GM23338 (cell line): ENCODE results near the gene MMRN2. TPM values are rescaled to one million over a fixed set of nuclear protein-coding genes. Genes with fewer than 3 reads are reported as not detected.

Source experiments
- ATAC-seq: fragments of 200-7000 bp; cut with Tn5 transposase; 3 replicates; pipeline ENCODE4 v1.9.1; 2020
- DNase-seq: peaks from one replicate; pipeline ENCODE4 v3.0.0-alpha.2; 2015; ENCODE audit warnings: low spot score
- H2AFZ ChIP-seq: fragments of 200-600 bp; sonication (generic); 2 replicates; pipeline ENCODE4 v1.8.0; 2016; ENCODE audit warnings: antibody characterized with exemption, mild to moderate bottlenecking, moderate library complexity
- H3F3A ChIP-seq: fragments of 200-600 bp; sonication (generic); replicated peaks from 2 replicates; pipeline ENCODE4 v1.8.0; 2017; ENCODE audit warnings: antibody characterized with exemption, mixed run types, low read depth
- H3K27ac ChIP-seq: fragments of 200-600 bp; sonication (generic); 2 replicates; pipeline ENCODE4 v1.6.1; 2016; ENCODE audit warnings: low read depth
- H3K27me3 ChIP-seq: fragments of 200-600 bp; sonication (generic); 2 replicates; pipeline ENCODE4 v1.8.0; 2016; ENCODE audit warnings: mild to moderate bottlenecking, mixed run types, moderate library complexity; ENCODE audit not compliant: insufficient read depth
- H3K36me3 ChIP-seq: fragments of 200-600 bp; sonication (generic); 2 replicates; pipeline ENCODE4 v1.8.0; 2016; ENCODE audit warnings: mild to moderate bottlenecking; ENCODE audit not compliant: insufficient read depth
- H3K4me1 ChIP-seq: fragments of 200-600 bp; sonication (generic); 2 replicates; pipeline ENCODE4 v1.8.0; 2016; ENCODE audit warnings: mild to moderate bottlenecking, moderate library complexity; ENCODE audit not compliant: insufficient read depth
- H3K4me2 ChIP-seq: fragments of 200-600 bp; sonication (generic); 2 replicates; pipeline ENCODE4 v1.7.1; 2017; ENCODE audit warnings: mixed run types
- H3K4me3 ChIP-seq: fragments of 200-600 bp; sonication (generic); 2 replicates; pipeline ENCODE4 v1.6.1; 2016; ENCODE audit warnings: mixed run types
- H3K79me2 ChIP-seq: fragments of 200-600 bp; sonication (generic); replicated peaks from 2 replicates; pipeline ENCODE4 v1.8.0; 2017; ENCODE audit warnings: mild to moderate bottlenecking; ENCODE audit not compliant: insufficient read depth
- H3K9me2 ChIP-seq: fragments of 200-600 bp; sonication (generic); 2 replicates; pipeline ENCODE4 v1.8.0; 2017; ENCODE audit not compliant: insufficient read depth
- H4K20me1 ChIP-seq: fragments of 200-600 bp; sonication (generic); replicated peaks from 2 replicates; pipeline ENCODE4 v1.8.0; 2017; ENCODE audit warnings: mild to moderate bottlenecking; ENCODE audit not compliant: insufficient read depth
- H3K27ac Mint-ChIP-seq: 2 replicates; pipeline ENCODE4 v1.8.0; 2020; ENCODE audit warnings: inconsistent platforms, mild to moderate bottlenecking, moderate library complexity, mixed read lengths
- H3K27me3 Mint-ChIP-seq: 3 replicates; pipeline ENCODE4 v1.8.0; 2022; ENCODE audit warnings: low read depth, mild to moderate bottlenecking, moderate library complexity, mixed read lengths, inconsistent platforms; ENCODE audit not compliant: insufficient read depth, poor library complexity
- H3K36me3 Mint-ChIP-seq: 3 replicates; pipeline ENCODE4 v1.8.0; 2021; ENCODE audit warnings: low read depth, mild to moderate bottlenecking, inconsistent platforms, moderate library complexity, mixed read lengths
- H3K4me1 Mint-ChIP-seq: 3 replicates; pipeline ENCODE4 v1.8.0; 2020; ENCODE audit warnings: mild to moderate bottlenecking, inconsistent platforms, mixed read lengths
- H3K4me3 Mint-ChIP-seq: 3 replicates; pipeline ENCODE4 v1.8.0; 2021; ENCODE audit warnings: moderate library complexity, mild to moderate bottlenecking, inconsistent platforms, mixed read lengths
- H3K9me3 Mint-ChIP-seq: 3 replicates; pipeline ENCODE4 v1.8.0; 2020; ENCODE audit warnings: moderate library complexity, mild to moderate bottlenecking, inconsistent platforms, mixed read lengths
- CREB1 ChIP-seq: fragments of 250-450 bp; sonication (Bioruptor Pico); IDR thresholded peaks from 2 replicates; pipeline ENCODE4 v1.5.0; 2020; ENCODE audit warnings: low read depth, mild to moderate bottlenecking, moderate library complexity
- EZH2 ChIP-seq: fragments of 200-600 bp; sonication (generic); IDR thresholded peaks from one replicate; pipeline ENCODE4 v1.8.0; 2017; ENCODE audit warnings: antibody characterized with exemption, mild to moderate bottlenecking, low read depth; ENCODE audit not compliant: unreplicated experiment
- EZH2phosphoT487 ChIP-seq: fragments of 200-600 bp; sonication (generic); IDR thresholded peaks from one replicate; pipeline ENCODE4 v1.8.1; 2018; ENCODE audit warnings: antibody characterized with exemption; ENCODE audit not compliant: unreplicated experiment
- JUNB ChIP-seq: IDR thresholded peaks from one replicate; pipeline ENCODE4 v1.6.1; 2016; ENCODE audit warnings: antibody characterized with exemption; ENCODE audit not compliant: unreplicated experiment
- NANOG ChIP-seq: IDR thresholded peaks from 2 replicates; pipeline ENCODE4 v1.6.1; 2016; ENCODE audit warnings: antibody characterized with exemption, borderline replicate concordance
- POLR2AphosphoS5 ChIP-seq: IDR thresholded peaks from 2 replicates; pipeline ENCODE4 v1.6.1; 2016; ENCODE audit warnings: antibody characterized with exemption, low read depth
- STAT1 ChIP-seq: IDR thresholded peaks from one replicate; pipeline ENCODE4 v1.6.1; 2016; ENCODE audit warnings: antibody characterized with exemption; ENCODE audit not compliant: unreplicated experiment
- ZNF114 ChIP-seq: fragments of 250-450 bp; sonication (Bioruptor Pico); IDR thresholded peaks from 2 replicates; pipeline ENCODE4 v1.5.0; 2020; ENCODE audit warnings: mild to moderate bottlenecking, moderate library complexity
- ZNF331 ChIP-seq: fragments of 250-450 bp; sonication (Bioruptor Pico); IDR thresholded peaks from 2 replicates; pipeline ENCODE4 v1.5.0; 2020; ENCODE audit warnings: low read depth, mild to moderate bottlenecking, moderate library complexity
- polyA plus RNA-seq: library from polyadenylated mRNA; unstranded; fragments of >200 nt; fragmentation: Nextera tagmentation; extraction: Ambion mirVana; gene quantifications from 2 replicates; pipeline ENCODE4 v1.2.1, GENCODE V29; 2016
- total RNA-seq: library from RNA; depleted of rRNA; stranded (reverse); fragments of >200 nt; shearing (Covaris generic); gene quantifications from 2 replicates; pipeline ENCODE4 v1.2.3, GENCODE V29; 2014
- TF ChIP-seq, protein P1 (sequence below): fragments of 250-450 bp; sonication (Bioruptor Pico); IDR thresholded peaks from 2 replicates; pipeline ENCODE4 v1.5.0; 2020; ENCODE audit warnings: mild to moderate bottlenecking, moderate library complexity
- TF ChIP-seq, protein P2 (sequence below), 2 experiments: fragments of 200-600 bp in 1 of 2; sonication (generic) in 1 of 2; conservative IDR thresholded peaks; 2 replicates each; pipeline versions ENCODE4 v1.5.1 to v1.6.1; 2016 to 2017; ENCODE audit warnings: antibody characterized with exemption in 2 of 2, low read depth in 2 of 2, mild to moderate bottlenecking in 2 of 2, moderate library complexity in 1 of 2
- TF ChIP-seq, protein P3 (sequence below): IDR thresholded peaks from one replicate; pipeline ENCODE4 v1.6.1; 2018; ENCODE audit warnings: antibody characterized with exemption; ENCODE audit not compliant: unreplicated experiment
- TF ChIP-seq, protein P4 (sequence below): IDR thresholded peaks from 2 replicates; pipeline ENCODE4 v1.6.1; 2016; ENCODE audit warnings: antibody characterized with exemption

The MMRN2 gene
- total and polyA plus RNA-seq, 2 experiments from 2014 or later: 0.32 to 2.4 TPM

DNA sequence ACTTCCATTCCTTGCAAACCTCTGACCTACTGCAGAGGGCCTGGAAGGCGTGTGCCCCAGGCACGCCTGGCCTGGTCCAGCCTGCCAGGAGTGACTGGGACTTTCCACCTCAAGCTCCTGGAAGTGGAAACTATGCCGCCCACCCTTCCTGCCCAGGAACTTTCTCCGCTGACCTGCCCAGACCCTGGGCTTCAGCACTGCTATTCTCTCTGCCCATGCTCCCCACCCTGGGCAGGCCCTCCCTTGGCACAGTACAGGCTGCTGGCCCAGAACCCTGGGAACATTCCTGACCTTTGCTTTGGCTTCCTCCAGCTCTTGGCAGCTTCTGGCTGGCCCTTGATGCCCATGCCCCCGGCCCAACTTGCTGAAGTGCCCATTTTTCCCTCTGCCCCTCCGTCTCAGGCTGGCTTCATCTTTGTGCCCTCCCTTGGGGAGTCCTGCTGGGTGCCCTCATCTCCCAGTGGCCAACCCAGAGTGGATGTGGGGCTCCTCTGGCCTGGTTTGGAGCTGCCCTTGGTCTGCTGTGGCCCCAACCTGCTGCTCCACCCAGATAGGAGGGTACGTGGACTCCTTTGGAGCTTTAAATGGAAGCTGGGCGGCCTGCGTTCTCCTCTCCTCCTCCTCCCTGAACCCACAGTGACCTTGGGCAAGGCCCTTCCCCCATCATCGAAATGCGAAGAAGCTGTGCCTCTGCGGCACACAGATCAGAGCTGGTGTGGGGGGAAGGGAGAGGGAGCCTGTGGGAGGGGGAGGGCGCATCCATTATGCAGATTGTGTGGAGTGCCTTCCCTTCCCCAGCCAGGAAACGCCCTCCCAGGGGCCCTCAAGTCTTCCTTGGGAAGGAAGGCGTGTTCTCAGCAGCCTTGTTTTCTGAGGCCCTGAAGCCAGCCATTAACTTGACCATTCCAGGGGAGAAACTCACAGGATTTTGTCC is 3.4 kb downstream of the MMRN2 start:
- Histone ChIP-seq H3K36me3 (peaks cover 14% of the 10 kb centered on the region; the same call in 1 of the 2 replicates), H4K20me1 (no peaks in the 10 kb centered on the region), H3K27ac (peak overlapping the region; percentile 96), H2AFZ (peak overlapping the region; percentile 83; the same call in 1 of the 2 replicates), H3K79me2 (no peaks in the 10 kb centered on the region), H3F3A (peaks cover 15% of the 10 kb centered on the region), H3K9me2 (no peaks in the 10 kb centered on the region), H3K27me3 (no peaks in the 10 kb centered on the region), H3K4me3 (peak overlapping the region; percentile 47), H3K4me1 (peaks cover 57% of the 10 kb centered on the region), H3K4me2 (peak overlapping the region; percentile 78)
- peak; percentile 85 for ATAC-seq
- H3K27me3 Mint-ChIP-seq: peaks cover 26% of the 10 kb centered on the region
- peak; percentile 98 for DNase-seq
- peaks cover 54% of the 10 kb centered on the region for H3K4me1 Mint-ChIP-seq
- H3K27ac Mint-ChIP-seq: peak overlapping the region; percentile 95
- peak overlapping the region; percentile 54 for H3K4me3 Mint-ChIP-seq
- H3K9me3 Mint-ChIP-seq: peaks cover 38% of the 10 kb centered on the region
- H3K36me3 Mint-ChIP-seq: peaks cover 39% of the 10 kb centered on the region
- TF ChIP-seq CREB1 (CRISPR knock-in tag) (peak; percentile 68; the same call in 1 of the 2 replicates), ZNF331 (CRISPR knock-in tag) (peak; percentile 19; the same call in 1 of the 2 replicates), POLR2AphosphoS5 (no peak; the same call in 1 of the 2 replicates), STAT1 (no peak), ZNF114 (CRISPR knock-in tag) (peak; percentile 84; the same call in 1 of the 2 replicates), NANOG (no peak), EZH2 (no peak), JUNB (no peak), EZH2phosphoT487 (no peak)
- TF ChIP-seq, protein P1, sequence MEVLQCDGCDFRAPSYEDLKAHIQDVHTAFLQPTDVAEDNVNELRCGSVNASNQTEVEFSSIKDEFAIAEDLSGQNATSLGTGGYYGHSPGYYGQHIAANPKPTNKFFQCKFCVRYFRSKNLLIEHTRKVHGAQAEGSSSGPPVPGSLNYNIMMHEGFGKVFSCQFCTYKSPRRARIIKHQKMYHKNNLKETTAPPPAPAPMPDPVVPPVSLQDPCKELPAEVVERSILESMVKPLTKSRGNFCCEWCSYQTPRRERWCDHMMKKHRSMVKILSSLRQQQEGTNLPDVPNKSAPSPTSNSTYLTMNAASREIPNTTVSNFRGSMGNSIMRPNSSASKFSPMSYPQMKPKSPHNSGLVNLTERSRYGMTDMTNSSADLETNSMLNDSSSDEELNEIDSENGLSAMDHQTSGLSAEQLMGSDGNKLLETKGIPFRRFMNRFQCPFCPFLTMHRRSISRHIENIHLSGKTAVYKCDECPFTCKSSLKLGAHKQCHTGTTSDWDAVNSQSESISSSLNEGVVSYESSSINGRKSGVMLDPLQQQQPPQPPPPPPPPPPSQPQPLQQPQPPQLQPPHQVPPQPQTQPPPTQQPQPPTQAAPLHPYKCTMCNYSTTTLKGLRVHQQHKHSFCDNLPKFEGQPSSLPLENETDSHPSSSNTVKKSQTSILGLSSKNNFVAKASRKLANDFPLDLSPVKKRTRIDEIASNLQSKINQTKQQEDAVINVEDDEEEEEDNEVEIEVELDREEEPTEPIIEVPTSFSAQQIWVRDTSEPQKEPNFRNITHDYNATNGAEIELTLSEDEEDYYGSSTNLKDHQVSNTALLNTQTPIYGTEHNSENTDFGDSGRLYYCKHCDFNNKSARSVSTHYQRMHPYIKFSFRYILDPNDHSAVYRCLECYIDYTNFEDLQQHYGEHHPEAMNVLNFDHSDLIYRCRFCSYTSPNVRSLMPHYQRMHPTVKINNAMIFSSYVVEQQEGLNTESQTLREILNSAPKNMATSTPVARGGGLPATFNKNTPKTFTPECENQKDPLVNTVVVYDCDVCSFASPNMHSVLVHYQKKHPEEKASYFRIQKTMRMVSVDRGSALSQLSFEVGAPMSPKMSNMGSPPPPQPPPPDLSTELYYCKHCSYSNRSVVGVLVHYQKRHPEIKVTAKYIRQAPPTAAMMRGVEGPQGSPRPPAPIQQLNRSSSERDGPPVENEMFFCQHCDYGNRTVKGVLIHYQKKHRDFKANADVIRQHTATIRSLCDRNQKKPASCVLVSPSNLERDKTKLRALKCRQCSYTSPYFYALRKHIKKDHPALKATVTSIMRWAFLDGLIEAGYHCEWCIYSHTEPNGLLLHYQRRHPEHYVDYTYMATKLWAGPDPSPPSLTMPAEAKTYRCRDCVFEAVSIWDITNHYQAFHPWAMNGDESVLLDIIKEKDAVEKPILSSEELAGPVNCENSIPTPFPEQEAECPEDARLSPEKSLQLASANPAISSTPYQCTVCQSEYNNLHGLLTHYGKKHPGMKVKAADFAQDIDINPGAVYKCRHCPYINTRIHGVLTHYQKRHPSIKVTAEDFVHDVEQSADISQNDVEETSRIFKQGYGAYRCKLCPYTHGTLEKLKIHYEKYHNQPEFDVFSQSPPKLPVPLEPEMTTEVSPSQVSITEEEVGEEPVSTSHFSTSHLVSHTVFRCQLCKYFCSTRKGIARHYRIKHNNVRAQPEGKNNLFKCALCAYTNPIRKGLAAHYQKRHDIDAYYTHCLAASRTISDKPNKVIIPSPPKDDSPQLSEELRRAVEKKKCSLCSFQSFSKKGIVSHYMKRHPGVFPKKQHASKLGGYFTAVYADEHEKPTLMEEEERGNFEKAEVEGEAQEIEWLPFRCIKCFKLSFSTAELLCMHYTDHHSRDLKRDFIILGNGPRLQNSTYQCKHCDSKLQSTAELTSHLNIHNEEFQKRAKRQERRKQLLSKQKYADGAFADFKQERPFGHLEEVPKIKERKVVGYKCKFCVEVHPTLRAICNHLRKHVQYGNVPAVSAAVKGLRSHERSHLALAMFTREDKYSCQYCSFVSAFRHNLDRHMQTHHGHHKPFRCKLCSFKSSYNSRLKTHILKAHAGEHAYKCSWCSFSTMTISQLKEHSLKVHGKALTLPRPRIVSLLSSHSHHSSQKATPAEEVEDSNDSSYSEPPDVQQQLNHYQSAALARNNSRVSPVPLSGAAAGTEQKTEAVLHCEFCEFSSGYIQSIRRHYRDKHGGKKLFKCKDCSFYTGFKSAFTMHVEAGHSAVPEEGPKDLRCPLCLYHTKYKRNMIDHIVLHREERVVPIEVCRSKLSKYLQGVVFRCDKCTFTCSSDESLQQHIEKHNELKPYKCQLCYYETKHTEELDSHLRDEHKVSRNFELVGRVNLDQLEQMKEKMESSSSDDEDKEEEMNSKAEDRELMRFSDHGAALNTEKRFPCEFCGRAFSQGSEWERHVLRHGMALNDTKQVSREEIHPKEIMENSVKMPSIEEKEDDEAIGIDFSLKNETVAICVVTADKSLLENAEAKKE: peak; percentile 73
- TF ChIP-seq, protein P2, sequence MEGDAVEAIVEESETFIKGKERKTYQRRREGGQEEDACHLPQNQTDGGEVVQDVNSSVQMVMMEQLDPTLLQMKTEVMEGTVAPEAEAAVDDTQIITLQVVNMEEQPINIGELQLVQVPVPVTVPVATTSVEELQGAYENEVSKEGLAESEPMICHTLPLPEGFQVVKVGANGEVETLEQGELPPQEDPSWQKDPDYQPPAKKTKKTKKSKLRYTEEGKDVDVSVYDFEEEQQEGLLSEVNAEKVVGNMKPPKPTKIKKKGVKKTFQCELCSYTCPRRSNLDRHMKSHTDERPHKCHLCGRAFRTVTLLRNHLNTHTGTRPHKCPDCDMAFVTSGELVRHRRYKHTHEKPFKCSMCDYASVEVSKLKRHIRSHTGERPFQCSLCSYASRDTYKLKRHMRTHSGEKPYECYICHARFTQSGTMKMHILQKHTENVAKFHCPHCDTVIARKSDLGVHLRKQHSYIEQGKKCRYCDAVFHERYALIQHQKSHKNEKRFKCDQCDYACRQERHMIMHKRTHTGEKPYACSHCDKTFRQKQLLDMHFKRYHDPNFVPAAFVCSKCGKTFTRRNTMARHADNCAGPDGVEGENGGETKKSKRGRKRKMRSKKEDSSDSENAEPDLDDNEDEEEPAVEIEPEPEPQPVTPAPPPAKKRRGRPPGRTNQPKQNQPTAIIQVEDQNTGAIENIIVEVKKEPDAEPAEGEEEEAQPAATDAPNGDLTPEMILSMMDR (conservative IDR thresholded peaks at IDR 0.05; ENCODE audit: low read depth in 2 of 2): no peak
- TF ChIP-seq, protein P3, sequence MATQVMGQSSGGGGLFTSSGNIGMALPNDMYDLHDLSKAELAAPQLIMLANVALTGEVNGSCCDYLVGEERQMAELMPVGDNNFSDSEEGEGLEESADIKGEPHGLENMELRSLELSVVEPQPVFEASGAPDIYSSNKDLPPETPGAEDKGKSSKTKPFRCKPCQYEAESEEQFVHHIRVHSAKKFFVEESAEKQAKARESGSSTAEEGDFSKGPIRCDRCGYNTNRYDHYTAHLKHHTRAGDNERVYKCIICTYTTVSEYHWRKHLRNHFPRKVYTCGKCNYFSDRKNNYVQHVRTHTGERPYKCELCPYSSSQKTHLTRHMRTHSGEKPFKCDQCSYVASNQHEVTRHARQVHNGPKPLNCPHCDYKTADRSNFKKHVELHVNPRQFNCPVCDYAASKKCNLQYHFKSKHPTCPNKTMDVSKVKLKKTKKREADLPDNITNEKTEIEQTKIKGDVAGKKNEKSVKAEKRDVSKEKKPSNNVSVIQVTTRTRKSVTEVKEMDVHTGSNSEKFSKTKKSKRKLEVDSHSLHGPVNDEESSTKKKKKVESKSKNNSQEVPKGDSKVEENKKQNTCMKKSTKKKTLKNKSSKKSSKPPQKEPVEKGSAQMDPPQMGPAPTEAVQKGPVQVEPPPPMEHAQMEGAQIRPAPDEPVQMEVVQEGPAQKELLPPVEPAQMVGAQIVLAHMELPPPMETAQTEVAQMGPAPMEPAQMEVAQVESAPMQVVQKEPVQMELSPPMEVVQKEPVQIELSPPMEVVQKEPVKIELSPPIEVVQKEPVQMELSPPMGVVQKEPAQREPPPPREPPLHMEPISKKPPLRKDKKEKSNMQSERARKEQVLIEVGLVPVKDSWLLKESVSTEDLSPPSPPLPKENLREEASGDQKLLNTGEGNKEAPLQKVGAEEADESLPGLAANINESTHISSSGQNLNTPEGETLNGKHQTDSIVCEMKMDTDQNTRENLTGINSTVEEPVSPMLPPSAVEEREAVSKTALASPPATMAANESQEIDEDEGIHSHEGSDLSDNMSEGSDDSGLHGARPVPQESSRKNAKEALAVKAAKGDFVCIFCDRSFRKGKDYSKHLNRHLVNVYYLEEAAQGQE: no peak
- TF ChIP-seq, protein P4, sequence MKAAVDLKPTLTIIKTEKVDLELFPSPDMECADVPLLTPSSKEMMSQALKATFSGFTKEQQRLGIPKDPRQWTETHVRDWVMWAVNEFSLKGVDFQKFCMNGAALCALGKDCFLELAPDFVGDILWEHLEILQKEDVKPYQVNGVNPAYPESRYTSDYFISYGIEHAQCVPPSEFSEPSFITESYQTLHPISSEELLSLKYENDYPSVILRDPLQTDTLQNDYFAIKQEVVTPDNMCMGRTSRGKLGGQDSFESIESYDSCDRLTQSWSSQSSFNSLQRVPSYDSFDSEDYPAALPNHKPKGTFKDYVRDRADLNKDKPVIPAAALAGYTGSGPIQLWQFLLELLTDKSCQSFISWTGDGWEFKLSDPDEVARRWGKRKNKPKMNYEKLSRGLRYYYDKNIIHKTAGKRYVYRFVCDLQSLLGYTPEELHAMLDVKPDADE: no peak; the same call in 1 of the 2 replicates
